ENCODE results near the gene USP54. TPM values are rescaled to one million over a fixed set of nuclear protein-coding genes. Genes with fewer than 3 reads are reported as not detected.
"Not testable (repeated sequence)": the region's sequence is repeated elsewhere in the genome, so short reads cannot be mapped to it uniquely, and the experiment has no call there.

The USP54 gene
- total RNA-seq, 6 experiments from 2014 or later: 1.5 to 5.7 (median 3.6) TPM

GRCh38 chr10:73585327-73585726 is 5.8 kb downstream of the USP54 start:
- 100% methylated on average over 3 of the region's 3 CpGs for WGBS (ENCODE audit: insufficient coverage, low coverage, low lambda C conversion rate, missing lambda C conversion rate)
- intact Hi-C loops (cut with DNase I): no loop called here
- no peaks in the 10 kb centered on the region for H3K36me3 ChIP-seq
- TF ChIP-seq CTCF (IDR thresholded peaks at IDR 0.05): no peak
- no peak for TF ChIP-seq POLR2A (IDR thresholded peaks at IDR 0.05)
- H3K4me3 ChIP-seq: no peak overlapping the region
- ATAC-seq: no peak
- H3K4me1 ChIP-seq: peaks cover 0 to 34% (median 4%) of the 10 kb centered on the region in 4 donors
- no peak overlapping the region for H3K27ac ChIP-seq
- no peak for DNase-seq
- no peaks in the 10 kb centered on the region for H3K27me3 ChIP-seq
- H3K9me3 ChIP-seq: no peaks in the 10 kb centered on the region

- Histone ChIP-seq H3K9me3 (no peaks in the 10 kb centered on the region), H3K27ac (no peak overlapping the region), H3K4me3 (no peak overlapping the region), H3K27me3 (no peaks in the 10 kb centered on the region), H3K4me1 (peaks cover 0 to 33% (median 4%) of the 10 kb centered on the region in 4 donors), H3K36me3 (no peaks in the 10 kb centered on the region)
- intact Hi-C loops (cut with DNase I): no loop called here
- ATAC-seq (no peak), DNase-seq (no peak)
- WGBS (ENCODE audit: insufficient coverage, low coverage, low lambda C conversion rate, missing lambda C conversion rate): 89% methylated on average over 2 of the region's 2 CpGs
- no peak for TF ChIP-seq POLR2A (IDR thresholded peaks at IDR 0.05)
- no peak for TF ChIP-seq CTCF (IDR thresholded peaks at IDR 0.05)
Observed at GRCh38 chr10:73584737-73585136, 6.4 kb downstream of the USP54 start.

GRCh38 chr10:73581918-73582317 is 9.2 kb downstream of the USP54 start:
- H3K9me3 ChIP-seq: no peaks in the 10 kb centered on the region
- no peak for DNase-seq
- no peaks in the 10 kb centered on the region for H3K27me3 ChIP-seq
- H3K4me3 ChIP-seq: no peak overlapping the region
- ATAC-seq: no peak
- peaks cover 0 to 25% (median 6%) of the 10 kb centered on the region in 4 donors for H3K4me1 ChIP-seq
- no peak overlapping the region for H3K27ac ChIP-seq
- TF ChIP-seq POLR2A (IDR thresholded peaks at IDR 0.05) (no peak), CTCF (IDR thresholded peaks at IDR 0.05) (no peak)
- intact Hi-C loops (cut with DNase I): no loop called here
- 100% methylated on average over 2 of the region's 2 CpGs for WGBS (ENCODE audit: insufficient coverage, low coverage, low lambda C conversion rate, missing lambda C conversion rate)
- no peaks in the 10 kb centered on the region for H3K36me3 ChIP-seq

- H3K36me3 ChIP-seq; ATAC-seq; DNase-seq; H3K4me3 ChIP-seq; H3K27ac ChIP-seq; H3K27me3 ChIP-seq; H3K9me3 ChIP-seq; intact Hi-C loops (cut with DNase I): not testable (repeated sequence)
- 93% methylated on average over 6 of the region's 6 CpGs for WGBS (ENCODE audit: insufficient coverage, low coverage, low lambda C conversion rate, missing lambda C conversion rate)
- H3K4me1 ChIP-seq: peaks cover 0 to 31% (median 8%) of the 10 kb centered on the region in 4 donors
Observed at GRCh38 chr10:73578927-73579326, 12.2 kb downstream of the USP54 start.

GRCh38 chr10:73577788-73578187 is 13.4 kb downstream of the USP54 start:
- Histone ChIP-seq H3K4me3 (no peak overlapping the region), H3K27ac (peak overlapping the region in 1 of 3 donors; percentile 36), H3K36me3 (no peaks in the 10 kb centered on the region), H3K9me3 (no peaks in the 10 kb centered on the region), H3K27me3 (no peaks in the 10 kb centered on the region), H3K4me1 (peaks cover 0 to 31% (median 8%) of the 10 kb centered on the region in 4 donors)
- DNase-seq (peak; percentile 20 to 86 (median 69)), ATAC-seq (peak; percentile 89 to 93 (median 91))
- intact Hi-C loops (cut with DNase I): no loop called here
- TF ChIP-seq CTCF (IDR thresholded peaks at IDR 0.05): no peak
- 27% methylated on average over 1 of the region's 1 CpG for WGBS (ENCODE audit: insufficient coverage, low coverage, low lambda C conversion rate, missing lambda C conversion rate)

Measured in right lobe of liver (tissue), 6 donors.